ENCODE measurements around the gene U2SURP.

DNA sequence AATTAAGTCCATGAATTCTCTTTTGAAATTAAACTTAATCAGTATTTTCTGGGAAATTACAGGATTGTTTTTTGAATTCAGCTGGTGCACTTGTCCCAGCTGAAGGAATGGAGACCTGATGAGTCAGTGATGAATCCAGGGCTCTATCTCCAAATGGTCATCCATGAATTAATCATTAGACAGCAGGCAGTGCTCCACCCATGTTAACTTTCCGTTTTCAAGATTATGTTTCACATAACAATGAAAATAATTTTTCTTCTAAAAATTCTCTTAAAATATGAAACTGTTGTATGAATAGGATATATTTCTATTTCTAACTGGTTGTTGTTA lies 24.0 kb upstream of the U2SURP start:
- TF ChIP-seq CTCF (IDR thresholded peaks at IDR 0.05 in 2 of 3, conservative IDR thresholded peaks at IDR 0.05 in 1 of 3; ENCODE audit: borderline replicate concordance in 1 of 3, insufficient read depth in 1 of 3, low read depth in 2 of 3, low read length in 2 of 3) (no peak), POLR2AphosphoS5 (IDR thresholded peaks at IDR 0.05; ENCODE audit: low read depth, low read length) (no peak), CEBPB (IDR thresholded peaks at IDR 0.05; ENCODE audit: low read depth) (no peak), EZH2 (IDR thresholded peaks at IDR 0.05) (no peak)

All from HCT116 (cell line).